Karpas-422 (cell line): ENCODE results near the gene GPSM3. TPM values are rescaled to one million over a fixed set of nuclear protein-coding genes. Genes with fewer than 3 reads are reported as not detected.
A peak's percentile ranks its signal among the peaks of the same experiment; 100 is the strongest.

Source experiments
- DNase-seq: peaks from one replicate; pipeline ENCODE4 v3.0.0-alpha.2; 2015
- H2AFZ ChIP-seq: fragments of 200-600 bp; sonication (generic); 2 replicates; pipeline ENCODE4 v1.6.1; 2014; ENCODE audit warnings: antibody characterized with exemption, low read length, mixed read lengths
- H3K27ac ChIP-seq: fragments of 200-600 bp; sonication (generic); 2 replicates; pipeline ENCODE4 v1.5.1; 2014; ENCODE audit warnings: mild to moderate bottlenecking, low read length, moderate library complexity
- H3K27me3 ChIP-seq: fragments of 200-600 bp; sonication (generic); 2 replicates; pipeline ENCODE4 v1.6.1; 2014; ENCODE audit warnings: low read length, mixed read lengths
- H3K36me3 ChIP-seq: fragments of 200-600 bp; sonication (generic); 2 replicates; pipeline ENCODE4 v1.6.1; 2014; ENCODE audit warnings: low read length, mixed read lengths; ENCODE audit not compliant: insufficient read depth
- H3K4me1 ChIP-seq: fragments of 200-600 bp; sonication (generic); 2 replicates; pipeline ENCODE4 v1.6.1; 2014; ENCODE audit warnings: mild to moderate bottlenecking, low read length, mixed read lengths
- H3K4me2 ChIP-seq: fragments of 200-600 bp; sonication (generic); 2 replicates; pipeline ENCODE4 v1.6.1; 2014; ENCODE audit warnings: low read length, low read depth, mild to moderate bottlenecking; ENCODE audit not compliant: poor library complexity, severe bottlenecking
- H3K4me3 ChIP-seq: fragments of 200-600 bp; sonication (generic); 2 replicates; pipeline ENCODE4 v1.5.1; 2014; ENCODE audit warnings: mild to moderate bottlenecking, antibody characterized with exemption, low read length, mixed read lengths
- H3K79me2 ChIP-seq: fragments of 200-600 bp; sonication (generic); 2 replicates; pipeline ENCODE4 v1.6.1; 2014; ENCODE audit warnings: mild to moderate bottlenecking, low read length, mixed read lengths
- H3K9ac ChIP-seq: fragments of 200-600 bp; sonication (generic); 2 replicates; pipeline ENCODE4 v1.6.0; 2014; ENCODE audit warnings: low read length
- H3K9me2 ChIP-seq: fragments of 200-600 bp; sonication (generic), shearing (Covaris generic); replicated peaks from 2 replicates; pipeline ENCODE4 v1.6.0; 2014; ENCODE audit warnings: mild to moderate bottlenecking, low read length, moderate library complexity; ENCODE audit not compliant: insufficient read depth
- H3K9me3 ChIP-seq: fragments of 300-700, 200-600 bp; sonication (generic); 2 replicates; pipeline ENCODE4 v1.6.1; 2014; ENCODE audit warnings: low read length, mixed read lengths
- H4K20me1 ChIP-seq: fragments of 200-600 bp; sonication (generic); 2 replicates; pipeline ENCODE4 v1.6.1; 2014; ENCODE audit warnings: mild to moderate bottlenecking, antibody characterized with exemption, low read length, low read depth; ENCODE audit not compliant: insufficient read depth
- total RNA-seq: library from RNA; depleted of rRNA; stranded (reverse); fragments of >200 nt; shearing (Covaris generic); gene quantifications from 2 replicates; pipeline ENCODE4 v1.2.3, GENCODE V29; 2014; ENCODE audit warnings: low replicate concordance

GPSM3 gene
- total RNA-seq, 1 experiment from 2014 or later = 66.5 TPM

DNA sequence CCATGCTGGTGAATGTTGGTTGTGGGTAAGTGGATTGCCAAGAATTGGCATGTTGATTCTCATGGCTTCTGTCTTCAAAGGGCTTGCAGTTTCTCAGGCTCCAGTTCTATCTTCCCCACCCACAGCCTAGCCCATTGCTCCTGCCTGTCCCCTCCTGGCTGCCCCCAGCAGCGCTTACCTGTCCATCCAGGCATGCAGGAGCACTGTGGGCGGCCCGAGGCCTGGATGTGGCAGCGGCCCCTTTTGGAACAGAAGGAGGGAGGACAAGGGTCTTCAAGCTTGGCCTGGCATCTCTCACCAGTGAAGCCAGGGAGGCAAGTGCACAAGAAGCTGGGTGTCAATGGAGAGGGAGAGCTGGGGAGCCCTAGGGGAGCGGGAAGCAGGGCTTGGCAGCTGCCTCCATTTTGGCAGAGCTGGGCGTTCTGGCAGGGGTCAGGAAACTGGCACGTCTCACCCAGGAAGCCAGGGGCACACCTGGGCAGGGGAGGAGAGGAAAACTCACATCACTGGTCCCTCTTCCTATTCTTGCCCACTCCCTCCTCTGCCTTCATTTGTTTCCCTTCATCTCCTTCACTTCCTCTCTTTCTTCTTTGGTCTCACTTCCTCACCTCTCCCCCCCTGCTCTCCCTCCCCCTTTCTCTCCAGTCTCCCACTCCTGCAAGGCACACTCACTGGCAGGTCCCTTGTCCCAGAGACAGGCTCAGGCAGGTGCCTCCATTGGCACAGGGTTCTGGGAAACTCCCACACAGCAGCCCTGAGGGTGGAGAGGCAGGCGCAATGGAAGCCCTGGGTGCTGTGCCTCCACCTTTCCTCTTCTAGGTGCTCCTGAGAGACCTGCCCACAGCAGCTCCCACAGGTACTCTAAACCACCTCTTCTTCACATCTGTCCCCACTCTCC is 30.1 kb upstream of the GPSM3 start:
- H3K79me2 ChIP-seq = no peaks in the 10 kb centered on the region
- no peak overlapping the region; the same call in 1 of the 2 replicates for H2AFZ ChIP-seq
- H3K27me3 ChIP-seq = no peaks in the 10 kb centered on the region
- no peaks in the 10 kb centered on the region for H3K9me2 ChIP-seq
- H3K36me3 ChIP-seq = no peaks in the 10 kb centered on the region
- H3K4me3 ChIP-seq = no peak overlapping the region
- H3K9me3 ChIP-seq = no peaks in the 10 kb centered on the region
- peak; percentile 39 for DNase-seq
- no peak overlapping the region for H3K9ac ChIP-seq
- H3K4me2 ChIP-seq = peak overlapping the region; percentile 23
- H3K27ac ChIP-seq = no peak overlapping the region
- H4K20me1 ChIP-seq = no peaks in the 10 kb centered on the region
- peaks cover 55% of the 10 kb centered on the region for H3K4me1 ChIP-seq

DNA sequence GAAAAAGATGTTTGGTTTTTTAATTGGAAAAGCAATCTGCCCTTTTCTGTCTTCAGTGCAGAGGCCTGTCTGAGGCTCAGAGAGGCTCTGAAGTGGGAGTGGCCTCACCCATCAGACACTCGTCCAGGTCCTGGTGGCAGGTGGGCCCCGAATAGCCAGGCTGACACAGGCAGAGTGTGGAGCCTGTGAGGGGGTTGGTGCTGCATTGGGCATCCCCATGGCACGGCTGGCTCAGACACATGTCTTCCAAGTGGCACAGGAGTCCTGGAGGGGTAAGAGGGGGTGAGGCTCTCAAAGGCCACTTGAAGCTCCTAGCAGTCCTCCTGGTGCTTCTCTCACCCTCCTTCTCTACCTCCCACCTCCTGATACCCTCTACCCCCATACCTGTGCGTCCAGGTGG is 27.6 kb upstream of the GPSM3 start:
- DNase-seq = peak; percentile 29
- Histone ChIP-seq H4K20me1 (no peaks in the 10 kb centered on the region), H3K27ac (no peak overlapping the region), H3K79me2 (no peaks in the 10 kb centered on the region), H3K4me2 (no peak overlapping the region), H3K9ac (no peak overlapping the region), H3K4me1 (peaks cover 39% of the 10 kb centered on the region), H3K4me3 (no peak overlapping the region), H3K9me3 (no peaks in the 10 kb centered on the region), H3K9me2 (no peaks in the 10 kb centered on the region), H3K36me3 (no peaks in the 10 kb centered on the region), H3K27me3 (no peaks in the 10 kb centered on the region), H2AFZ (no peak overlapping the region)

DNA sequence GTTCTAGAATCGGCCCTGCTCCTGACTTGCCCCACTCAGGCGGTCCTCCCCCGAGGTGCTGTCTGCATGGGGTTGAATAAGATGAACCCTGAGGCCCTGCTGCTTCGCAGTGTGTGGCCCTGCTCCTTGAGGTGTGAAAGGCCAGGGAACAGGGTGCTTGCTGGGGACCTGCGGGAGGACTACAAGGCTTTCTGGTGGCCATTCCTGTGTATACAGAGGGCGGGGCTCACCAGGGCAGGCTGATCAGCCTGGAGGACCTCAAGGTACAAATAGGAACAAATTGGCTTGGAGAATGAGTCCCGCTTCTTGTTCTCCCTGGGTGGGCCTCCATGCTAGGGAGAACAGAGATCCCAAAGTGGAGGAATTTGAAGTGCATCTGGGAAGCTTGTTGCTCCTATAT is 25.7 kb upstream of the GPSM3 start:
- Histone ChIP-seq H3K9me3 (no peaks in the 10 kb centered on the region), H3K27me3 (no peaks in the 10 kb centered on the region), H4K20me1 (no peaks in the 10 kb centered on the region), H3K79me2 (no peaks in the 10 kb centered on the region), H3K9me2 (no peaks in the 10 kb centered on the region), H2AFZ (no peak overlapping the region), H3K4me1 (peaks cover 25% of the 10 kb centered on the region), H3K36me3 (no peaks in the 10 kb centered on the region), H3K4me3 (no peak overlapping the region), H3K27ac (no peak overlapping the region), H3K4me2 (no peak overlapping the region), H3K9ac (no peak overlapping the region)
- peak; percentile 30 for DNase-seq

DNA sequence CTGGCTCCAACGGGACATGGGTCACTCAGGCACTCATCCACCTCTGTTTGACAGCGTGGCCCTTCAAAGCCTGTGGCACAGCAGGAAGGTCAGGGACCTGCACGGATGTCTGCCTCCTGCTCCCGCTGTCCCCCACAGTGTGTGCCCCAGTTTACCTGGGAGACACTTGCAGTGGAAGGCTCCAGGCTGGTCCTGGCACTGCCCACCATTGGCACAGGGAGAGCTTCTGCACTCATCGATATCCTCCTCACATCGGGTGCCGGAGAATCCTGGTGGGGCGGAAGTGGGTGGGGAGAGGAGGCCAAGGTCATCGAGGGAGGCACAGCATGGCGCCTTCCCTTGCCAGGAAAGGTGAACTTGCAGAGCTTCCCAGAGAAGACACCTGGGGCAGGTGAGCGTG is 24.6 kb upstream of the GPSM3 start:
- H3K4me3 ChIP-seq = no peak overlapping the region
- no peaks in the 10 kb centered on the region for H3K36me3 ChIP-seq
- H3K27ac ChIP-seq = no peak overlapping the region
- no peak for DNase-seq
- H3K4me1 ChIP-seq = peaks cover 13% of the 10 kb centered on the region
- H3K9me2 ChIP-seq = no peaks in the 10 kb centered on the region
- H3K27me3 ChIP-seq = no peaks in the 10 kb centered on the region
- H4K20me1 ChIP-seq = no peaks in the 10 kb centered on the region
- no peak overlapping the region for H2AFZ ChIP-seq
- no peak overlapping the region for H3K4me2 ChIP-seq
- H3K9me3 ChIP-seq = no peaks in the 10 kb centered on the region
- no peaks in the 10 kb centered on the region for H3K79me2 ChIP-seq
- no peak overlapping the region for H3K9ac ChIP-seq

DNA sequence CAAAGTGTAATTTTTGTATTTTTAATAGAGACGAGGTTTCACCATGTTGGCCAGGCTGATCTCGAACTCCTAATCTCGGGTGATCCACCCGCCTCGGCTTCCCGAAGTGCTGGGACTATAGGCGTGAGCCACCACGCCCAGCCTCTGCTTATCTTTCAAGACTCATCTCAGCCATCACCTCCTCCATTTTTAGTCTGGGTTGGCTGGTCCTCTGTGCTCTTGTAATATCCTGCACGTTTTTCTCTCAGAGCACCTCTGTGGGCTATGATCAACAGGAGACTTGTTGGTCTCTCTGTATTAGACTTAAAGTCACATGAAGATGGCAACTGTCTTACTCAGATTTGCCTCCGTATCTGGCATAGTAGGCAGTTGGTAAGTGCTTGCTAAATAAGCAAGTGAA is 23.8 kb upstream of the GPSM3 start:
- Histone ChIP-seq H3K4me3 (no peak overlapping the region), H3K4me1 (peaks cover 6% of the 10 kb centered on the region), H3K36me3 (no peaks in the 10 kb centered on the region), H4K20me1 (no peaks in the 10 kb centered on the region), H3K9ac (no peak overlapping the region), H3K27me3 (no peaks in the 10 kb centered on the region), H3K4me2 (no peak overlapping the region), H3K9me3 (no peaks in the 10 kb centered on the region), H3K27ac (no peak overlapping the region), H3K9me2 (no peaks in the 10 kb centered on the region), H3K79me2 (no peaks in the 10 kb centered on the region), H2AFZ (no peak overlapping the region)
- DNase-seq = peak; percentile 37

DNA sequence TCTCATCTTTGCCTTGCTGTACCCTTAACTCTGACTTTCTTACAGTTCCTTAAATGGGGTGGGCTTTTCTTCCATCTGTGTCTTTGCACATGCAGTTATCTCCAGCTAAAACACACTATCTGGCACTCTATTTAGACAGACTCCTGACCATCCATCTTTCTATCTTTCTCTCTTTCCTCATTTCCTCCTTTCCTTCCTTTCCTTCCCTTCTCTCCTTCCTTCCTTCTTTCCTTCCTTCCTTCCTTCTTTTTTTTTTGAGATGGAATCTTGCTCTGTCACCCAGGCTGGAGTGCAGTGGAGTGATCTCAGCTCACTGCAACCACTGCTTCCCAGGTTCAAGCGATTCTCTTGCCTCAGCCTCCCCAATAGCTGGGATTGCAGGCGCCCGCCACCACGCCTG is 23.2 kb upstream of the GPSM3 start:
- Histone ChIP-seq H2AFZ (no peak overlapping the region), H3K9ac (no peak overlapping the region), H4K20me1 (no peaks in the 10 kb centered on the region), H3K4me2 (no peak overlapping the region), H3K79me2 (no peaks in the 10 kb centered on the region), H3K9me3 (no peaks in the 10 kb centered on the region), H3K4me1 (no peaks in the 10 kb centered on the region; the same call in 1 of the 2 replicates), H3K4me3 (no peak overlapping the region), H3K9me2 (no peaks in the 10 kb centered on the region), H3K27me3 (no peaks in the 10 kb centered on the region), H3K27ac (no peak overlapping the region), H3K36me3 (no peaks in the 10 kb centered on the region)
- no peak for DNase-seq

DNA sequence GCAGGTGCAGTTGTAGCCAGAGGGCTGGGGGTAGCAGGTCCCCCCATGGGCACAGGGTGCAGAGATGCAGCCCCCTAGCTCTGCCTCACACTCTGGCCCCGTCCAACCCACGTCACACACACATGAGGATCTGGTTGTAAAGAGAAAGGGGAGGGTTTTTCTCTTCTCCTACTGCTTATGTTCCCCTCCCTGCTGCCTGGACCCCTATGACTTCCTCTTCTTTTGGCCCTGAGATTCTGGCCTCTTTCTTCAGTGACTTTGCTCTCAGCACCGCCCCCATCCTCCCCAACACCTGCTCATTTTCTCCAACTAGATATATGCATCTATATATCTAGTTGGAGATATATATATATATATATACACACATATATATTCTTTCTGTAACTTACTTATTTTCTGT is 21.7 kb upstream of the GPSM3 start:
- peak; percentile 37 for DNase-seq
- no peaks in the 10 kb centered on the region for H3K36me3 ChIP-seq

DNA sequence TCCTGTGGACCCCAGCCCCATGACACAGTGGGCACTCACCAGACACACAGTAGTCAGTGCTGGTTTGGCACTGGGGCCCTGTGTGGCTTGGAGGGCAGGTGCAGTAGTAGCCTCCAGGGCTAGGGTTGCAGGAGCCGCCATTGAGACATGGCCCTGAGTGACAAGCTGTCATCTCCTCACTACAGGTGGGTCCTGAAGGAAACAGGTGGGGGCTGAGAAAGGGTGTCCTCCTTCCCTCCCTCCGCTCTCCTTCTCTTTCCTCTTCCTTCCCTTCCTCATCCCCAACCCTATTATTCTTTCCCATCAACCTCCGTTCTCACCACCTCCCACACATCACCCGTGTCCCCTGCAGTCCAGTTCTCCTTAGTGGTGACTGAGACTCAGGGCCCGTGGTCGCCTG is 21.2 kb upstream of the GPSM3 start:
- peaks cover under 1% of the 10 kb centered on the region; the same call in 1 of the 2 replicates for H3K4me1 ChIP-seq
- H4K20me1 ChIP-seq = no peaks in the 10 kb centered on the region
- H3K9ac ChIP-seq = no peak overlapping the region
- H3K27me3 ChIP-seq = no peaks in the 10 kb centered on the region
- no peak overlapping the region for H3K4me3 ChIP-seq
- peak; percentile 2 for DNase-seq
- H3K27ac ChIP-seq = no peak overlapping the region
- no peaks in the 10 kb centered on the region for H3K79me2 ChIP-seq
- H3K9me2 ChIP-seq = no peaks in the 10 kb centered on the region
- H3K4me2 ChIP-seq = no peak overlapping the region
- H3K9me3 ChIP-seq = no peaks in the 10 kb centered on the region
- H3K36me3 ChIP-seq = no peaks in the 10 kb centered on the region
- H2AFZ ChIP-seq = no peak overlapping the region

More for the DNA sequence above, 21.7 kb upstream of the GPSM3 start:
- H3K4me3 ChIP-seq = no peak overlapping the region
- H4K20me1 ChIP-seq = no peaks in the 10 kb centered on the region
- no peaks in the 10 kb centered on the region for H3K4me1 ChIP-seq
- no peaks in the 10 kb centered on the region for H3K9me2 ChIP-seq
- no peaks in the 10 kb centered on the region for H3K9me3 ChIP-seq
- H3K27ac ChIP-seq = no peak overlapping the region
- no peaks in the 10 kb centered on the region for H3K79me2 ChIP-seq
- H3K27me3 ChIP-seq = no peaks in the 10 kb centered on the region
- no peak overlapping the region for H3K4me2 ChIP-seq
- no peak overlapping the region for H2AFZ ChIP-seq
- no peak overlapping the region for H3K9ac ChIP-seq
